Prostate gland (tissue), 2 donors: ENCODE data around the gene AP4S1. TPM values are rescaled to one million over a fixed set of nuclear protein-coding genes. Genes with fewer than 3 reads are reported as not detected.

ENCODE experiments used
- DNase-seq: peaks from one replicate; pipeline ENCODE4 v3.0.0-alpha.2; 2019; ENCODE audit warnings: low spot score
- H3K27ac ChIP-seq, 2 donors: fragments of 200-600 bp; sonication (generic); 2 replicates each; pipeline ENCODE4 v1.5.1; 2017 to 2019
- H3K27me3 ChIP-seq: fragments of 200-600 bp; sonication (generic); replicated peaks from 2 replicates; pipeline ENCODE4 v1.5.1; 2019; ENCODE audit not compliant: insufficient read depth
- H3K36me3 ChIP-seq, 2 donors: fragments of 200-600 bp; sonication (generic); 1 replicate in 1 of 2; 2 replicates in 1 of 2; pipeline versions ENCODE4 v1.5.1 to v1.8.1; 2017 to 2019
- H3K4me1 ChIP-seq: fragments of 200-600 bp; sonication (generic); replicated peaks from 2 replicates; pipeline ENCODE4 v1.5.1; 2019
- H3K4me3 ChIP-seq, 2 donors: fragments of 200-600 bp; sonication (generic); 2 replicates each; pipeline ENCODE4 v1.5.1; 2017 to 2019
- H3K9me3 ChIP-seq: fragments of 200-600 bp; sonication (generic); 2 replicates; pipeline ENCODE4 v1.5.1; 2017
- POLR2A ChIP-seq: fragments of 450-650 bp; IDR thresholded peaks from one replicate; pipeline ENCODE4 v1.6.1; 2016; ENCODE audit warnings: antibody characterized with exemption, mild to moderate bottlenecking
- POLR2AphosphoS5 ChIP-seq: sonication (generic); formaldehyde crosslinking; IDR thresholded peaks from one replicate; pipeline ENCODE4 v1.6.1; 2017; ENCODE audit warnings: antibody characterized with exemption
- WGBS: methylation state at CpG from one replicate; pipeline ENCODE4 v1.1.5; 2018; 5-methylcytosine and 5-hydroxymethylcytosine counted together
- intact Hi-C: fragments of 100-400 bp; cut with DNase I; formaldehyde crosslinking; loops from one replicate; pipeline ENCODE4 v1.14.2; 2022
- microRNA counts, 2 donors: library from miRNA; unstranded; fragments of <30 nt; microRNA quantifications; one replicate each; lab custom pipeline; 2016 to 2017
- microRNA-seq: library from miRNA; unstranded; fragments of <30 nt; microRNA quantifications from one replicate; pipeline ENCODE4, GENCODE V29; 2016
- small RNA-seq, 2 donors: library from RNA; depleted of rRNA; stranded (forward); fragments of <200 nt; gene quantifications; one replicate each; pipeline ENCODE3, GENCODE V24; 2016
- total RNA-seq, 2 donors: library from RNA; depleted of rRNA; stranded (reverse); fragments of >200 nt; gene quantifications; one replicate each; pipeline ENCODE4 v1.1.0, GENCODE V29; 2016
- TF ChIP-seq, protein P1 (sequence below), 4 experiments: fragments of 200-600 bp in 2 of 4; fragments of 450-650 bp in 2 of 4; sonication (generic) in 2 of 4; IDR thresholded peaks; 1 replicate in 3 of 4; 2 replicates in 1 of 4; pipeline ENCODE4 v1.5.1; 2016 to 2019; ENCODE audit warnings: antibody characterized with exemption in 4 of 4, mild to moderate bottlenecking in 2 of 4, moderate library complexity in 2 of 4

Gene AP4S1
- total RNA-seq, 2 donors from 2014 or later, result 6.1 to 9.8 TPM

GRCh38 chr14:31137214-31137889 lies 111.9 kb downstream of the AP4S1 start:
- DNase-seq, result no peak
- Histone ChIP-seq H3K9me3 (no peaks in the 10 kb centered on the region), H3K27ac (no peak overlapping the region), H3K27me3 (no peaks in the 10 kb centered on the region), H3K36me3 (peaks cover 0 to 5% of the 10 kb centered on the region in 2 donors), H3K4me3 (no peak overlapping the region), H3K4me1 (no peaks in the 10 kb centered on the region)
- TF ChIP-seq, protein P1, sequence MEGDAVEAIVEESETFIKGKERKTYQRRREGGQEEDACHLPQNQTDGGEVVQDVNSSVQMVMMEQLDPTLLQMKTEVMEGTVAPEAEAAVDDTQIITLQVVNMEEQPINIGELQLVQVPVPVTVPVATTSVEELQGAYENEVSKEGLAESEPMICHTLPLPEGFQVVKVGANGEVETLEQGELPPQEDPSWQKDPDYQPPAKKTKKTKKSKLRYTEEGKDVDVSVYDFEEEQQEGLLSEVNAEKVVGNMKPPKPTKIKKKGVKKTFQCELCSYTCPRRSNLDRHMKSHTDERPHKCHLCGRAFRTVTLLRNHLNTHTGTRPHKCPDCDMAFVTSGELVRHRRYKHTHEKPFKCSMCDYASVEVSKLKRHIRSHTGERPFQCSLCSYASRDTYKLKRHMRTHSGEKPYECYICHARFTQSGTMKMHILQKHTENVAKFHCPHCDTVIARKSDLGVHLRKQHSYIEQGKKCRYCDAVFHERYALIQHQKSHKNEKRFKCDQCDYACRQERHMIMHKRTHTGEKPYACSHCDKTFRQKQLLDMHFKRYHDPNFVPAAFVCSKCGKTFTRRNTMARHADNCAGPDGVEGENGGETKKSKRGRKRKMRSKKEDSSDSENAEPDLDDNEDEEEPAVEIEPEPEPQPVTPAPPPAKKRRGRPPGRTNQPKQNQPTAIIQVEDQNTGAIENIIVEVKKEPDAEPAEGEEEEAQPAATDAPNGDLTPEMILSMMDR (IDR thresholded peaks at IDR 0.05), result no peak
- no peak for TF ChIP-seq POLR2AphosphoS5
- no peak for TF ChIP-seq POLR2A
- intact Hi-C loops, result no loop called here
- WGBS, result 95% methylated on average over 12 of the region's 12 CpGs

GRCh38 chr14:31138301-31138700 lies 112.9 kb downstream of the AP4S1 start:
- WGBS, result 75% methylated on average over 2 of the region's 2 CpGs
- TF ChIP-seq, protein P1 (IDR thresholded peaks at IDR 0.05), result no peak
- TF ChIP-seq POLR2A, result no peak
- no peak for TF ChIP-seq POLR2AphosphoS5
- H3K4me3 ChIP-seq, result no peak overlapping the region
- DNase-seq, result no peak
- H3K27ac ChIP-seq, result no peak overlapping the region
- no peaks in the 10 kb centered on the region for H3K4me1 ChIP-seq
- H3K9me3 ChIP-seq, result no peaks in the 10 kb centered on the region
- intact Hi-C loops, result no loop called here
- peaks cover 0 to 1% of the 10 kb centered on the region in 2 donors for H3K36me3 ChIP-seq
- no peaks in the 10 kb centered on the region for H3K27me3 ChIP-seq

DNA sequence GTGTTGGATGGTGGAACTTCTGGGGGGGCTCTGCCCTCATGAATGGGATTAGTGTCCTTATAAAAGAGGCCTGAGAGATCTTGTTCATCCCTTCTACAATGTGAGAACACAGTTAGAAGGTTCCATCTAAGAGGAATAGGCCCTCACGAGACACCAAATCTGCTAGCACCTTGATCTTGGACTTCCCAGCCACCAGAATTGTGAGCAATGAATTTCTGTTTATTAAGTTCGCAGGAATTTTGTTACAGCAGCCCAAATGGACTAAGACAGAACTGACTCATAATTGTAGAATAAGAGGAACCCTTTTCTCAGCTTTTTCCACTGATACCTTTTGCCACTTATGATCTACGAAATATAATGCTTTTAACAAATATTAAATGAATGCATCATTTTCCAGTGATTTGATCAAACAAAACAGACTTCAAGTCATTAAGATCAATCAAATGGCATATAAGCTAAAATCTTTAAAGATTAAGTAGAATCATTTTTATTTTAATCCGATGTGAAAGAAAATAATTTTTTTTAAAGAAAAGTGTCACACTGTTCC lies 113.9 kb downstream of the AP4S1 start:
- Histone ChIP-seq H3K36me3 (peaks cover 0 to 2% of the 10 kb centered on the region in 2 donors), H3K4me3 (no peak overlapping the region), H3K9me3 (no peaks in the 10 kb centered on the region), H3K4me1 (no peaks in the 10 kb centered on the region), H3K27ac (no peak overlapping the region), H3K27me3 (no peaks in the 10 kb centered on the region)
- DNase-seq, result no peak
- no peak for TF ChIP-seq POLR2A
- 99% methylated on average over 4 of the region's 4 CpGs for WGBS
- intact Hi-C loops, result no loop called here

GRCh38 chr14:31142455-31143087 lies 117.1 kb downstream of the AP4S1 start:
- H3K27ac ChIP-seq, result no peak overlapping the region
- DNase-seq, result no peak
- no peaks in the 10 kb centered on the region for H3K9me3 ChIP-seq
- WGBS, result 93% methylated on average over 11 of the region's 11 CpGs
- H3K4me1 ChIP-seq, result no peaks in the 10 kb centered on the region
- intact Hi-C loops, result no loop called here
- H3K36me3 ChIP-seq, result peaks cover 0 to 4% of the 10 kb centered on the region in 2 donors
- no peak for TF ChIP-seq POLR2A
- TF ChIP-seq, protein P1 (IDR thresholded peaks at IDR 0.05), result no peak
- TF ChIP-seq POLR2AphosphoS5, result no peak
- H3K4me3 ChIP-seq, result no peak overlapping the region
- no peaks in the 10 kb centered on the region for H3K27me3 ChIP-seq

MicroRNAs encoded within 50 kb of the gene (microRNA counts, 767-probe panel; counts per million panel counts)
- 0 to 431 counts per million in 2 donors for microRNA hsa-miR-624-3p (lab: Ali Mortazavi, UCI)

Small RNA genes within 50 kb of the gene (microRNA-seq; reads per million reads assigned to microRNA genes)
- 6.0 reads per million, percentile 45 among the genes with 10 or more reads in this experiment for gene MIR624

Small RNA genes within 50 kb of the gene (small RNA-seq; reads per million reads assigned to genes)
- gene MIR624 (0 to 0.10 reads per million in 2 donors), gene RNU6-541P (0 reads per million in 2 donors)

Other genes with a start within 250 kb of the AP4S1 start
- gene COCH, start 151.1 kb upstream of the AP4S1 start, total RNA-seq, result 10 to 100 TPM in 1 of 2 donors, 1 to 10 TPM in 1; 8.5 to 23.3 TPM
- gene STRN3, start 730 bp downstream of the AP4S1 start, total RNA-seq, result 10 to 100 TPM; 25.6 to 40.5 TPM
- 100 to 1,000 TPM; 108 to 189 TPM for gene HECTD1, start 182.1 kb downstream of the AP4S1 start, total RNA-seq